ENCODE results near the gene ZNF253. TPM values are rescaled to one million over a fixed set of nuclear protein-coding genes. Genes with fewer than 3 reads are reported as not detected.

ZNF253 gene
- total and polyA plus RNA-seq, 10 of the 15 experiments (the other 5 are each of a cell fraction or from before 2014, with no cell fraction given) = 2.6 to 8.9 (median 5.2) TPM

GRCh38 chr19:19835560-19836038, 30.1 kb upstream of the ZNF253 start:
- no peaks in the 10 kb centered on the region for H3K79me2 ChIP-seq (ENCODE audit: control insufficient read depth, insufficient read depth, low read length)
- POLR2A ChIA-PET = no interaction called here
- no peaks in the 10 kb centered on the region for H3K27me3 ChIP-seq (replicated peaks in 1 of 2; ENCODE audit: control insufficient read depth in 2 of 2, insufficient read depth in 2 of 2, low read length in 1 of 2)
- RAD21 ChIA-PET (ENCODE audit: unreplicated experiment) = no interaction called here
- no peak overlapping the region for H3K9ac ChIP-seq (ENCODE audit: control insufficient read depth, insufficient read depth, low read length)
- H3K4me2 ChIP-seq (ENCODE audit: control insufficient read depth, insufficient read depth) = no peak overlapping the region
- H2AFZ ChIP-seq (ENCODE audit: control insufficient read depth, low read depth, low read length) = no peak overlapping the region
- intact Hi-C loops (cut with micrococcal nuclease; ENCODE audit: unreplicated experiment) = no loop called here
- no peak overlapping the region for H3K27ac ChIP-seq (ENCODE audit: control insufficient read depth, insufficient read depth)
- H4K20me1 ChIP-seq (ENCODE audit: control insufficient read depth, insufficient read depth) = no peaks in the 10 kb centered on the region
- CTCF ChIA-PET = no interaction called here
- H3K4me3 ChIP-seq = no peak overlapping the region
- TF ChIP-seq ZNF274 (IDR thresholded peaks at IDR 0.05; ENCODE audit: insufficient read depth, insufficient read length) = peak; percentile 84
- no peak for TF ChIP-seq ZNF384 (IDR thresholded peaks at IDR 0.05; ENCODE audit: borderline replicate concordance, low read depth, low read length)
- BruUV-seq (replicated peaks) = no TSS peak
- ATAC-seq = no peak
- no peak for DNase-seq (ENCODE audit: low read depth, low spot score)
- H3K4me1 ChIP-seq (ENCODE audit: control insufficient read depth, insufficient read depth, low read length) = no peaks in the 10 kb centered on the region
- in situ Hi-C loops (cut with MboI) = no loop called here
- H3K36me3 ChIP-seq (ENCODE audit: control insufficient read depth in 2 of 2, insufficient read depth in 2 of 2, low read length in 1 of 2) = no peaks in the 10 kb centered on the region
- H3K9me3 ChIP-seq (replicated peaks; ENCODE audit: control insufficient read depth, insufficient read depth, low read length) = peaks cover 3% of the 10 kb centered on the region; the same call in 2 of the 3 replicates
- no peak for FAIRE-seq
- SMC1A ChIA-PET (ENCODE audit: uncharacterized antibody, unreplicated experiment) = no interaction called here

GRCh38 chr19:19847781-19848180, 17.9 kb upstream of the ZNF253 start:
- ChIA-PET CTCF (no interaction called here), POLR2A (interaction anchor here (1.2 kb wide), 1 partner anchor 18 kb away, joined by 5 read pairs; the partner anchor contains the start of gene ZNF253)
- BruUV-seq (replicated peaks) = no TSS peak

More at GRCh38 chr19:19847781-19848180, 17.9 kb upstream of the ZNF253 start:
- Histone ChIP-seq H3K27me3 (replicated peaks in 1 of 2; ENCODE audit: control insufficient read depth in 2 of 2, insufficient read depth in 2 of 2, low read length in 1 of 2) (no peaks in the 10 kb centered on the region), H3K79me2 (ENCODE audit: control insufficient read depth, insufficient read depth, low read length) (no peaks in the 10 kb centered on the region), H3K36me3 (ENCODE audit: control insufficient read depth in 2 of 2, insufficient read depth in 2 of 2, low read length in 1 of 2) (no peaks in the 10 kb centered on the region), H3K4me1 (ENCODE audit: control insufficient read depth, insufficient read depth, low read length) (no peaks in the 10 kb centered on the region), H3K27ac (ENCODE audit: control insufficient read depth, insufficient read depth) (no peak overlapping the region), H3K4me2 (ENCODE audit: control insufficient read depth, insufficient read depth) (no peak overlapping the region), H4K20me1 (ENCODE audit: control insufficient read depth, insufficient read depth) (no peaks in the 10 kb centered on the region), H3K9me3 (replicated peaks; ENCODE audit: control insufficient read depth, insufficient read depth, low read length) (peaks cover 2% of the 10 kb centered on the region; the same call in 1 of the 3 replicates), H3K4me3 (no peak overlapping the region), H2AFZ (ENCODE audit: control insufficient read depth, low read depth, low read length) (no peak overlapping the region), H3K9ac (ENCODE audit: control insufficient read depth, insufficient read depth, low read length) (no peak overlapping the region)
- ChIA-PET RAD21 (ENCODE audit: unreplicated experiment) (no interaction called here), SMC1A (ENCODE audit: uncharacterized antibody, unreplicated experiment) (no interaction called here)
- 85% methylated on average over 12 of the region's 12 CpGs for WGBS (ENCODE audit: insufficient coverage, insufficient replicate concordance, low lambda C conversion rate, missing lambda C conversion rate)
- intact Hi-C loops (cut with micrococcal nuclease; ENCODE audit: unreplicated experiment) = no loop called here
- ATAC-seq = no peak
- FAIRE-seq = no peak
- in situ Hi-C loops (cut with MboI) = no loop called here
- TF ChIP-seq ZNF274 (IDR thresholded peaks at IDR 0.05; ENCODE audit: insufficient read depth, insufficient read length) (no peak), CREM (IDR thresholded peaks at IDR 0.05; ENCODE audit: low read depth) (no peak), HDAC6 (IDR thresholded peaks at IDR 0.05; ENCODE audit: unreplicated experiment) (no peak), RAD21 (IDR thresholded peaks at IDR 0.05; ENCODE audit: insufficient read depth, low read depth, low read length) (no peak)
- no peak for DNase-seq (ENCODE audit: low read depth, low spot score)
